ENCODE results near the gene ZCWPW2.

The ZCWPW2 gene

GRCh38 chr3:28348629-28349468 lies at the start of gene ZCWPW2, which contains the start of gene AZI2:
TSS of gene ZCWPW2 (plus strand) at chr3:28348721. CDS start at chr3:28413069, 64,348 bp downstream.
TSS of gene AZI2 (minus strand) at chr3:28348824. CDS start at chr3:28340617, 8,207 bp downstream.
- peaks cover 37% of the 10 kb centered on the region for H3K4me1 Mint-ChIP-seq (ENCODE audit: low read depth)

GRCh38 chr3:28299705-28300104 lies 48.8 kb upstream of the ZCWPW2 start:
- Mint-ChIP-seq H3K27ac (no peak overlapping the region), H3K4me1 (ENCODE audit: low read depth) (peaks cover 11% of the 10 kb centered on the region), H3K27me3 (no peaks in the 10 kb centered on the region), H3K36me3 (ENCODE audit: low read depth) (peaks cover 12% of the 10 kb centered on the region), H3K9me3 (no peaks in the 10 kb centered on the region), H3K4me3 (no peak overlapping the region)
- intact Hi-C loops (cut with micrococcal nuclease): no loop called here

More at GRCh38 chr3:28348629-28349468, at the start of gene ZCWPW2, which contains the start of gene AZI2:
- H3K27ac Mint-ChIP-seq: peak within 1 kb of the TSS; percentile 100
- peaks cover 51% of the 10 kb centered on the region for H3K36me3 Mint-ChIP-seq (ENCODE audit: low read depth)
- peaks cover 19% of the 10 kb centered on the region for H3K9me3 Mint-ChIP-seq
- H3K4me3 Mint-ChIP-seq: peak within 1 kb of the TSS; percentile 95
- intact Hi-C loops (cut with micrococcal nuclease): loop anchor here (1.0 to 2.0 kb wide), 2 partner anchors 27 to 104 kb away; no protein-coding TSS in a partner anchor
- no peaks in the 10 kb centered on the region for H3K27me3 Mint-ChIP-seq

GRCh38 chr3:28300345-28300962 lies 48.1 kb upstream of the ZCWPW2 start:
- Mint-ChIP-seq H3K36me3 (ENCODE audit: low read depth) (peaks cover 12% of the 10 kb centered on the region), H3K27ac (no peak overlapping the region), H3K27me3 (no peaks in the 10 kb centered on the region), H3K9me3 (no peaks in the 10 kb centered on the region), H3K4me3 (no peak overlapping the region), H3K4me1 (ENCODE audit: low read depth) (peaks cover 7% of the 10 kb centered on the region)
- intact Hi-C loops (cut with micrococcal nuclease): no loop called here

GRCh38 chr3:28301688-28302087 lies 46.8 kb upstream of the ZCWPW2 start:
- intact Hi-C loops (cut with micrococcal nuclease): no loop called here
- Mint-ChIP-seq H3K27ac (no peak overlapping the region), H3K4me1 (ENCODE audit: low read depth) (peaks cover 5% of the 10 kb centered on the region), H3K4me3 (no peak overlapping the region), H3K27me3 (no peaks in the 10 kb centered on the region), H3K9me3 (no peaks in the 10 kb centered on the region), H3K36me3 (ENCODE audit: low read depth) (peaks cover 12% of the 10 kb centered on the region)

GRCh38 chr3:28308196-28308595 lies 40.3 kb upstream of the ZCWPW2 start:
- intact Hi-C loops (cut with micrococcal nuclease): no loop called here
- H3K27me3 Mint-ChIP-seq: no peaks in the 10 kb centered on the region
- no peak overlapping the region for H3K4me3 Mint-ChIP-seq
- peaks cover 9% of the 10 kb centered on the region for H3K36me3 Mint-ChIP-seq (ENCODE audit: low read depth)
- peaks cover 6% of the 10 kb centered on the region for H3K4me1 Mint-ChIP-seq (ENCODE audit: low read depth)
- H3K9me3 Mint-ChIP-seq: no peaks in the 10 kb centered on the region
- H3K27ac Mint-ChIP-seq: no peak overlapping the region

- intact Hi-C loops (cut with micrococcal nuclease): no loop called here
- peaks cover 17% of the 10 kb centered on the region for H3K36me3 Mint-ChIP-seq (ENCODE audit: low read depth)
- no peaks in the 10 kb centered on the region for H3K4me1 Mint-ChIP-seq (ENCODE audit: low read depth)
- H3K27ac Mint-ChIP-seq: no peak overlapping the region
- H3K27me3 Mint-ChIP-seq: no peaks in the 10 kb centered on the region
- H3K9me3 Mint-ChIP-seq: no peaks in the 10 kb centered on the region
- no peak overlapping the region for H3K4me3 Mint-ChIP-seq
Observed at GRCh38 chr3:28315711-28316110, 32.8 kb upstream of the ZCWPW2 start.

GRCh38 chr3:28316226-28316625 lies 32.3 kb upstream of the ZCWPW2 start:
- Mint-ChIP-seq H3K27me3 (no peaks in the 10 kb centered on the region), H3K4me3 (no peak overlapping the region), H3K9me3 (no peaks in the 10 kb centered on the region), H3K36me3 (ENCODE audit: low read depth) (peaks cover 23% of the 10 kb centered on the region), H3K27ac (no peak overlapping the region), H3K4me1 (ENCODE audit: low read depth) (no peaks in the 10 kb centered on the region)
- intact Hi-C loops (cut with micrococcal nuclease): no loop called here

GRCh38 chr3:28317438-28318022 lies 31.0 kb upstream of the ZCWPW2 start:
- intact Hi-C loops (cut with micrococcal nuclease): no loop called here

GRCh38 chr3:28320981-28321380 lies 27.5 kb upstream of the ZCWPW2 start:
- Mint-ChIP-seq H3K4me1 (ENCODE audit: low read depth) (no peaks in the 10 kb centered on the region), H3K27me3 (no peaks in the 10 kb centered on the region), H3K36me3 (ENCODE audit: low read depth) (peaks cover 53% of the 10 kb centered on the region), H3K27ac (no peak overlapping the region), H3K4me3 (no peak overlapping the region), H3K9me3 (no peaks in the 10 kb centered on the region)
- intact Hi-C loops (cut with micrococcal nuclease): no loop called here

More at GRCh38 chr3:28317438-28318022, 31.0 kb upstream of the ZCWPW2 start:
- no peak overlapping the region for H3K27ac Mint-ChIP-seq
- H3K9me3 Mint-ChIP-seq: no peaks in the 10 kb centered on the region
- no peaks in the 10 kb centered on the region for H3K27me3 Mint-ChIP-seq
- peaks cover 27% of the 10 kb centered on the region for H3K36me3 Mint-ChIP-seq (ENCODE audit: low read depth)
- H3K4me3 Mint-ChIP-seq: no peak overlapping the region
- no peaks in the 10 kb centered on the region for H3K4me1 Mint-ChIP-seq (ENCODE audit: low read depth)

GRCh38 chr3:28322464-28322863 lies 26.1 kb upstream of the ZCWPW2 start:
- H3K4me3 Mint-ChIP-seq: no peak overlapping the region
- H3K27ac Mint-ChIP-seq: no peak overlapping the region
- intact Hi-C loops (cut with micrococcal nuclease): no loop called here
- no peaks in the 10 kb centered on the region for H3K27me3 Mint-ChIP-seq
- H3K4me1 Mint-ChIP-seq (ENCODE audit: low read depth): no peaks in the 10 kb centered on the region
- H3K9me3 Mint-ChIP-seq: no peaks in the 10 kb centered on the region
- H3K36me3 Mint-ChIP-seq (ENCODE audit: low read depth): peaks cover 53% of the 10 kb centered on the region

- H3K4me3 Mint-ChIP-seq: no peak overlapping the region
- H3K27me3 Mint-ChIP-seq: no peaks in the 10 kb centered on the region
- intact Hi-C loops (cut with micrococcal nuclease): no loop called here
- H3K27ac Mint-ChIP-seq: no peak overlapping the region
- H3K36me3 Mint-ChIP-seq (ENCODE audit: low read depth): peaks cover 34% of the 10 kb centered on the region
- H3K9me3 Mint-ChIP-seq: no peaks in the 10 kb centered on the region
- H3K4me1 Mint-ChIP-seq (ENCODE audit: low read depth): no peaks in the 10 kb centered on the region
Observed at GRCh38 chr3:28326458-28326926, 22.0 kb upstream of the ZCWPW2 start.

GRCh38 chr3:28328188-28329151 lies 20.1 kb upstream of the ZCWPW2 start:
- peaks cover 31% of the 10 kb centered on the region for H3K36me3 Mint-ChIP-seq (ENCODE audit: low read depth)
- no peak overlapping the region for H3K4me3 Mint-ChIP-seq
- no peaks in the 10 kb centered on the region for H3K9me3 Mint-ChIP-seq
- H3K27ac Mint-ChIP-seq: no peak overlapping the region
- no peaks in the 10 kb centered on the region for H3K4me1 Mint-ChIP-seq (ENCODE audit: low read depth)
- intact Hi-C loops (cut with micrococcal nuclease): loop anchor here (1.0 to 2.0 kb wide), 2 partner anchors 414 to 616 kb away; no protein-coding TSS in a partner anchor
- H3K27me3 Mint-ChIP-seq: no peaks in the 10 kb centered on the region

GRCh38 chr3:28334552-28334951 lies 14.0 kb upstream of the ZCWPW2 start:
- no peaks in the 10 kb centered on the region for H3K4me1 Mint-ChIP-seq (ENCODE audit: low read depth)
- no peak overlapping the region for H3K4me3 Mint-ChIP-seq
- peaks cover 39% of the 10 kb centered on the region for H3K36me3 Mint-ChIP-seq (ENCODE audit: low read depth)
- no peaks in the 10 kb centered on the region for H3K27me3 Mint-ChIP-seq
- H3K27ac Mint-ChIP-seq: no peak overlapping the region
- H3K9me3 Mint-ChIP-seq: no peaks in the 10 kb centered on the region
- intact Hi-C loops (cut with micrococcal nuclease): loop anchor here (5.0 kb wide), 1 partner anchor 1202 kb away; no protein-coding TSS in a partner anchor

Data from dendritic cell treated with granulocyte-macrophage colony-stimulating factor and Interleukin-4, amounts not matched to agents 40 ng/mL and 50 ng/mL, for 4 days (primary cell).